Astrocyte (in vitro differentiated cells and primary cell): Measurements from ENCODE around the gene SLC25A26. TPM values are rescaled to one million over a fixed set of nuclear protein-coding genes. Genes with fewer than 3 reads are reported as not detected.

Source experiments
- DNase-seq: peaks from one replicate; pipeline ENCODE4 v3.0.0-alpha.2; 2010; ENCODE audit warnings: low read depth
- FAIRE-seq: peaks from 2 replicates; lab custom pipeline; 2011; peaks lifted over from hg19 to GRCh38; lab: Jason Lieb, UNC
- H2AFZ ChIP-seq: 2 replicates; pipeline ENCODE4 v1.6.0; 2012; ENCODE audit warnings: low read depth, low read length, inconsistent platforms
- H3K27ac ChIP-seq: 2 replicates; pipeline ENCODE4 v1.5.1; 2011; ENCODE audit warnings: low read depth, low read length, inconsistent platforms
- H3K27me3 ChIP-seq: 2 replicates; pipeline ENCODE4 v1.6.0; 2011; ENCODE audit warnings: low read length, inconsistent platforms; ENCODE audit not compliant: insufficient read depth
- H3K36me3 ChIP-seq: 2 replicates; pipeline ENCODE4 v1.5.1; 2011; ENCODE audit warnings: low read length, inconsistent platforms; ENCODE audit not compliant: insufficient read depth
- H3K4me1 ChIP-seq: 2 replicates; pipeline ENCODE4 v1.5.1; 2011; ENCODE audit warnings: low read length, inconsistent platforms; ENCODE audit not compliant: insufficient read depth
- H3K4me2 ChIP-seq: 2 replicates; pipeline ENCODE4 v1.6.0; 2012; ENCODE audit warnings: low read length, inconsistent platforms
- H3K4me3 ChIP-seq: 2 replicates; pipeline ENCODE4 v1.5.1; 2011; ENCODE audit warnings: low read depth, mild to moderate bottlenecking, low read length, inconsistent platforms; ENCODE audit not compliant: insufficient read depth
- H3K79me2 ChIP-seq: 2 replicates; pipeline ENCODE4 v1.6.0; 2012; ENCODE audit warnings: mild to moderate bottlenecking, low read length, inconsistent platforms; ENCODE audit not compliant: insufficient read depth
- H3K9ac ChIP-seq: 2 replicates; pipeline ENCODE4 v1.6.0; 2012; ENCODE audit warnings: mild to moderate bottlenecking, low read length, inconsistent platforms
- H3K9me3 ChIP-seq: 2 replicates; pipeline ENCODE4 v1.5.1; 2012; ENCODE audit warnings: low read depth, mild to moderate bottlenecking, low read length, inconsistent platforms; ENCODE audit not compliant: insufficient read depth
- H4K20me1 ChIP-seq: 2 replicates; pipeline ENCODE4 v1.6.0; 2012; ENCODE audit warnings: low read length, inconsistent platforms; ENCODE audit not compliant: insufficient read depth
- H3K27ac Mint-ChIP-seq: one replicate; pipeline ENCODE4 v1.8.0; 2021; ENCODE audit warnings: mild to moderate bottlenecking, mixed read lengths; ENCODE audit not compliant: unreplicated experiment
- H3K27me3 Mint-ChIP-seq: one replicate; pipeline ENCODE4 v1.8.0; 2021; ENCODE audit warnings: low read depth, mixed read lengths; ENCODE audit not compliant: unreplicated experiment
- H3K36me3 Mint-ChIP-seq: one replicate; pipeline ENCODE4 v1.8.0; 2021; ENCODE audit warnings: low read depth, mixed read lengths; ENCODE audit not compliant: unreplicated experiment
- H3K4me1 Mint-ChIP-seq: one replicate; pipeline ENCODE4 v1.8.0; 2021; ENCODE audit warnings: low read depth, mixed read lengths; ENCODE audit not compliant: unreplicated experiment
- H3K4me3 Mint-ChIP-seq: one replicate; pipeline ENCODE4 v1.8.0; 2021; ENCODE audit warnings: mild to moderate bottlenecking, moderate library complexity, mixed read lengths; ENCODE audit not compliant: unreplicated experiment
- H3K9me3 Mint-ChIP-seq: one replicate; pipeline ENCODE4 v1.8.0; 2021; ENCODE audit warnings: mild to moderate bottlenecking, mixed read lengths; ENCODE audit not compliant: unreplicated experiment
- CTCF ChIP-seq: IDR thresholded peaks from 2 replicates; pipeline ENCODE4 v1.5.1; 2011; ENCODE audit warnings: low read depth, mild to moderate bottlenecking, inconsistent platforms, low read length, moderate library complexity; ENCODE audit not compliant: insufficient read depth
- EZH2 ChIP-seq: IDR thresholded peaks from 2 replicates; pipeline ENCODE4 v1.6.1; 2012; ENCODE audit warnings: mild to moderate bottlenecking, low read length, inconsistent platforms; ENCODE audit not compliant: insufficient read depth
- total RNA-seq: library from RNA; stranded (reverse); gene quantifications from 2 replicates; pipeline ENCODE4 v1.2.1, GENCODE V29; 2021

Gene SLC25A26
- total RNA-seq, 1 donor from 2014 or later, result 17.9 TPM

- H3K36me3 ChIP-seq, result no peaks in the 10 kb centered on the region
- H2AFZ ChIP-seq, result no peak overlapping the region
- H3K4me2 ChIP-seq, result no peak overlapping the region
- H3K27me3 ChIP-seq, result no peaks in the 10 kb centered on the region
- Mint-ChIP-seq H3K27ac (no peak overlapping the region), H3K4me1 (no peaks in the 10 kb centered on the region), H3K4me3 (no peak overlapping the region), H3K36me3 (peaks cover 12% of the 10 kb centered on the region), H3K27me3 (no peaks in the 10 kb centered on the region), H3K9me3 (peaks cover 4% of the 10 kb centered on the region)
- H3K9ac ChIP-seq, result no peak overlapping the region
- H3K27ac ChIP-seq, result no peak overlapping the region
- H4K20me1 ChIP-seq, result peaks cover 7% of the 10 kb centered on the region
- H3K9me3 ChIP-seq, result no peaks in the 10 kb centered on the region
- FAIRE-seq (peak; percentile 9), DNase-seq (no peak)
- TF ChIP-seq EZH2 (no peak), CTCF (no peak)
- H3K79me2 ChIP-seq, result peaks cover 5% of the 10 kb centered on the region
- no peaks in the 10 kb centered on the region for H3K4me1 ChIP-seq
- no peak overlapping the region for H3K4me3 ChIP-seq
These were observed 16.8 kb downstream of the SLC25A26 start for GRCh38 chr3:66237552-66237951.

GRCh38 chr3:66239513-66240123 lies 18.8 kb downstream of the SLC25A26 start:
- Histone ChIP-seq H3K4me3 (no peak overlapping the region), H3K79me2 (no peaks in the 10 kb centered on the region), H3K36me3 (peaks cover 9% of the 10 kb centered on the region), H4K20me1 (peaks cover 7% of the 10 kb centered on the region), H3K9ac (no peak overlapping the region), H3K27ac (no peak overlapping the region), H3K4me2 (no peak overlapping the region), H2AFZ (no peak overlapping the region), H3K9me3 (no peaks in the 10 kb centered on the region), H3K4me1 (no peaks in the 10 kb centered on the region), H3K27me3 (no peaks in the 10 kb centered on the region)
- Mint-ChIP-seq H3K4me3 (no peak overlapping the region), H3K4me1 (no peaks in the 10 kb centered on the region), H3K27ac (no peak overlapping the region), H3K27me3 (no peaks in the 10 kb centered on the region), H3K9me3 (peaks cover 4% of the 10 kb centered on the region), H3K36me3 (peaks cover 17% of the 10 kb centered on the region)
- TF ChIP-seq CTCF (no peak), EZH2 (no peak)
- FAIRE-seq (no peak), DNase-seq (no peak)

GRCh38 chr3:66241466-66241865 lies 20.7 kb downstream of the SLC25A26 start:
- no peak overlapping the region for H3K9ac ChIP-seq
- FAIRE-seq (no peak), DNase-seq (no peak)
- H3K27me3 ChIP-seq, result no peaks in the 10 kb centered on the region
- Mint-ChIP-seq H3K27ac (no peak overlapping the region), H3K36me3 (peaks cover 17% of the 10 kb centered on the region), H3K27me3 (no peaks in the 10 kb centered on the region), H3K9me3 (peaks cover 2% of the 10 kb centered on the region), H3K4me3 (no peak overlapping the region), H3K4me1 (no peaks in the 10 kb centered on the region)
- TF ChIP-seq EZH2, result no peak
- no peak for TF ChIP-seq CTCF
- peaks cover 5% of the 10 kb centered on the region for H4K20me1 ChIP-seq
- H3K79me2 ChIP-seq, result no peaks in the 10 kb centered on the region
- H3K4me1 ChIP-seq, result no peaks in the 10 kb centered on the region
- no peak overlapping the region for H3K4me2 ChIP-seq
- no peak overlapping the region for H2AFZ ChIP-seq
- peaks cover 9% of the 10 kb centered on the region for H3K36me3 ChIP-seq
- H3K4me3 ChIP-seq, result no peak overlapping the region
- H3K9me3 ChIP-seq, result no peaks in the 10 kb centered on the region
- H3K27ac ChIP-seq, result no peak overlapping the region
